Subcutaneous adipose tissue (tissue), 4 donors: ENCODE data around the gene LENG8. TPM values are rescaled to one million over a fixed set of nuclear protein-coding genes. Genes with fewer than 3 reads are reported as not detected.

Experiments
- total RNA-seq, 4 donors: library from RNA; depleted of rRNA; stranded (reverse); fragments of >200 nt; gene quantifications; one replicate each; pipeline ENCODE4 v1.1.0, GENCODE V29; 2016
- TF ChIP-seq, protein P1 (sequence below): fragments of 450-650 bp; IDR thresholded peaks from one replicate; pipeline ENCODE4 v1.5.1; 2016; ENCODE audit warnings: low read depth, mild to moderate bottlenecking, control low read depth, antibody characterized with exemption, moderate library complexity

Gene LENG8
- total RNA-seq, 4 donors from 2014 or later = 55.1 to 233 (median 69.4) TPM

DNA sequence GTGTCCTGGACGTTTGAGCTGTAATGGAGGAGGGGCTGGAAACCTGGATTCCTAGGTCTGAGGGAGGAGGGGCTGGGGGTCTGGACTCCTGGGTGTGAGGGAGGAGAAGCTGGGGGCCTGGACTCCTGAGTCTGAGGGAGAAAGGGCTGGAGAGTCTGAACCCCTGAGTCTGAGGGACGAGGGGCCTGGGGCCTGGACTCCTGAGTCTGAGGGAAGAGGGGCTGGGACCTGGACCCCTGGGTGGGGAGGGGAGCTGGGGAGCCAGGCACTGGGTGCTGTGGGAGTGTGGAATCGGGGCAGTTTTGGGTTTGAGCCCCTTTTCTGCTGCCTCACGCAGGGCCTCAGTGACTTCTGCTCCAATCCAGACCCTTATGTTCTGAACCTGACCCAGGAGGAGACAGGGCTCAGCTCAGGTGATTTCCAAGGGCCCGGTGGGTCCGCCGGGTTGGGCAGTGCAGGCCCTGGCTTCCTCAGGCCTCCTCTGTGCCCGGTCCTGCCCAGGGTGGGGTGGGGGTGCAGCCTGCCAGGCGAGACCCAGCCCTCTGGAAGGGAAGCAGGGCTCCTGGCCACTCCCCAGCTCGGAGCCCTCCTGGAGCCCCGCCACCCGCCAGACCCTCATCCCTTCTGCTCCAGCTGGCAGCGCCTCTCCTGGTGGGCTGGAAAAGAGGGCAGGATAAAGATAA lies 19.3 kb upstream of the LENG8 start:
- TF ChIP-seq, protein P1, sequence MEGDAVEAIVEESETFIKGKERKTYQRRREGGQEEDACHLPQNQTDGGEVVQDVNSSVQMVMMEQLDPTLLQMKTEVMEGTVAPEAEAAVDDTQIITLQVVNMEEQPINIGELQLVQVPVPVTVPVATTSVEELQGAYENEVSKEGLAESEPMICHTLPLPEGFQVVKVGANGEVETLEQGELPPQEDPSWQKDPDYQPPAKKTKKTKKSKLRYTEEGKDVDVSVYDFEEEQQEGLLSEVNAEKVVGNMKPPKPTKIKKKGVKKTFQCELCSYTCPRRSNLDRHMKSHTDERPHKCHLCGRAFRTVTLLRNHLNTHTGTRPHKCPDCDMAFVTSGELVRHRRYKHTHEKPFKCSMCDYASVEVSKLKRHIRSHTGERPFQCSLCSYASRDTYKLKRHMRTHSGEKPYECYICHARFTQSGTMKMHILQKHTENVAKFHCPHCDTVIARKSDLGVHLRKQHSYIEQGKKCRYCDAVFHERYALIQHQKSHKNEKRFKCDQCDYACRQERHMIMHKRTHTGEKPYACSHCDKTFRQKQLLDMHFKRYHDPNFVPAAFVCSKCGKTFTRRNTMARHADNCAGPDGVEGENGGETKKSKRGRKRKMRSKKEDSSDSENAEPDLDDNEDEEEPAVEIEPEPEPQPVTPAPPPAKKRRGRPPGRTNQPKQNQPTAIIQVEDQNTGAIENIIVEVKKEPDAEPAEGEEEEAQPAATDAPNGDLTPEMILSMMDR = no peak

DNA sequence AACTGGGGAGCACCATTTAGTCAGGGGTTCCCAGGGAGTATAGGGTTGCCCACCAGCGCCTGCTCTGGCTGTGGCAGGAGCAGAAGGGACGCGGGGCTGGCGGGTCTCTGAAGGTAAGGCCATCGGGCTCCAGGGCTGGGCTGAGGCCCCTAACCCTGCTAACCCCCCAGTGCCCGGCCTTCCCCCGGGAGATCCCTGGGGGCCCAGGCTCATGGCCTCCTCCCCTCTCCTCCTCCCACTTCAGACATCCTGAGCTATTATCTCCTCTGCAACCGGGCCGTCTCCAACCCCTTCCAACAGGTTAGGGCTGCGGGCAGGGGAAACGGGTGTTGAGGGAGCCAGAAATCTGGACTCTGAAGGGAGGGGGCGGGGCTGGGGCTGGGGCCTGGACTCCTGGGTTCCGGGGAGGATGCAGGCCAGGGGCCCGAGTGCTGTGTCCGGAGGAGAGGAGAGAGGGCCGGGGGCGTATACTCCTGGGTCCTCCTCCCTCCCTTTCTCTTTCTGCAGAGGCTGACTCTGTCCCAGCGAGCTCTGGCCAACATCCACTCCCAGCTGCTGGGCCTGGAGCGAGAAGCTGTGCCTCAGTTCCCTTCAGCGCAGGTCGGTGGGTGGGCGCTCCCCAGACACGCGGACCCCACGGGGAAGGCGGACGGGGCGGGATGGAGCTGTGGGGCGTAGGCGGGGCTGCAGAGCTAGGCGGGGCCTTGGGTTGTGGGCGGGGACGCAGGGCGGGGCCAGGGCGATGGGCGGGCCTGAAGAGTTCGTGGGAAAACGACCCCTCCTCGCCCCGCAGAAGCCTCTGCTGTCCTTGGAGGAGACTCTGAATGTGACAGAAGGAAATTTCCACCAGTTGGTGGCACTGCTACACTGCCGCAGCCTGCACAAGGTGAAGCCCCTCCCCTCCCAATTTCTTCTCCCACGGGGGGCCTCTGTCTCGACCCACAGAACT lies 18.4 kb upstream of the LENG8 start:
- TF ChIP-seq, protein P1 = no peak

DNA sequence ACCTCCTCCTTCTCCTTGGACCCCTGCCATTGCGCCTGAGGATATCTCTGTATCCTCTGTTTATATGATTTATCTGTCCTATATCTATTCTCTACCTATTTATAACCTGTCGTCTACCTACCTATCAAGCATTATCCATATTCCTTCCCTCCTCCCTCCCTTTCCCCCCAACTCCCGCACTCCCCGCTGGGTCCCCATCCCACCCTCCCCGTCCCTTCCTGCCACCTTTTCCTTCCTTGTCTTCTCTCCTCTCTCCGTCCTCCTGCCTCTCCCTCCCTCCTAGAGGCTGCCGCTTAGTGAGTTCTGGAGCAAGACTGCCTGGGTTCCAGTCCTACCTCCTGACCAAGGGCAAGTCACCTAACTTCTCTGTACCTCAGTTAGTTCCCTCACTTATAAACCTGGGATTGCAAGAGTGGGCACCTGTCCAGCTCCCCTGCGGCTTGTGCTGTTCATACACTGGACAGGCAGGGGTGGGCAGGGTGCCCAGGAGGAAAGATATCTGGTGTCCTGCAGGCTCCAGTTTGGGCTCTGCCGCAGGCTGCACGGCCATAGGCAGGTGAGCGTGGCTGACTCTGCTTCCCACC lies 17.7 kb upstream of the LENG8 start:
- TF ChIP-seq, protein P1 = no peak

DNA sequence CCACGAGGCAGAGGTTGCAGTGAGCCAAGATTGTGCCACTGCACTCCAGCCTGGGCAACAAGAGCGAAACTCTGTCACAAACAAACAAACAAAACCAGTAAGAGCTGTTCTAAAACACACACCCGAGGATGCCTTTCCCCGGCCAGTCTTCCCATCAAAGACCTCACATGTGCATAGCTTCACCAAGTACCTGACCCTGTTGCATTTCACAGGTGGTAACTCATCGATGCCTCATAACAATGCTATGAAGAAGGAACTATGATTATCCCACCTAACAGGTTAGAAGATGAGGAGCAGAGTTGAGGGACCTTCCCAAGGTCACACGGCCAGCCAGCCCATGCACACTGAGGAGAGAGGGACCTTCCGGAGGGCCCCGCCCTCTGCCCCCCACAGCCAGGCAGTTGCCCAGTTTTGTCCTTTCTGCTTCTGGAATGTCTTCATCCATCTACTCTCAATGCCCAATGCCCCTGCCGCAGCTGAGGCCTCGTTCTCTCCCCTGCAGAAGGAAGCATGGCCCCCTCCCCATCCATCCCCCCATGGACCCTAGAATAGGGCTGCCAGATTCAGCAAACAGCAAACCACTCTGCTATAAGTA lies 16.8 kb upstream of the LENG8 start:
- TF ChIP-seq, protein P1 = no peak

DNA sequence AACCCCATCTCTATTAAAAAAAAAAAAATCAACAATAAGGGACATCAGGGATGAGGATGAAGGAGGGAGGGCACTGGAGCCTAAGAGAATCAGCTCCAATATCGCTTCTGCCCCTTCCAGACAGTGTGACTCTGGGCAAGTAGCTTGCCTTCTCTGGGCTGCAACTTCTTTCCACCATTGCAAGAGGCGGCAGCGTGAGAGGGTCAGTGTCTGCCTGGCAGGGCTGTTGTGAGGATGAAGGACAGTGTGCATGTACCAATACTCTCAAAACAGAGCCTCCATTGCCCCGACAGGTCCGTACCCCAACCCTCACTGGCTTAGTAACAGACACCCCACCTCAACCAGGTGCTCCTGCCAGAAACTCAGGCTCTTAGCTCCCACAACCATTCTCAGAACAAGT lies 15.3 kb upstream of the LENG8 start:
- TF ChIP-seq, protein P1 = no peak

DNA sequence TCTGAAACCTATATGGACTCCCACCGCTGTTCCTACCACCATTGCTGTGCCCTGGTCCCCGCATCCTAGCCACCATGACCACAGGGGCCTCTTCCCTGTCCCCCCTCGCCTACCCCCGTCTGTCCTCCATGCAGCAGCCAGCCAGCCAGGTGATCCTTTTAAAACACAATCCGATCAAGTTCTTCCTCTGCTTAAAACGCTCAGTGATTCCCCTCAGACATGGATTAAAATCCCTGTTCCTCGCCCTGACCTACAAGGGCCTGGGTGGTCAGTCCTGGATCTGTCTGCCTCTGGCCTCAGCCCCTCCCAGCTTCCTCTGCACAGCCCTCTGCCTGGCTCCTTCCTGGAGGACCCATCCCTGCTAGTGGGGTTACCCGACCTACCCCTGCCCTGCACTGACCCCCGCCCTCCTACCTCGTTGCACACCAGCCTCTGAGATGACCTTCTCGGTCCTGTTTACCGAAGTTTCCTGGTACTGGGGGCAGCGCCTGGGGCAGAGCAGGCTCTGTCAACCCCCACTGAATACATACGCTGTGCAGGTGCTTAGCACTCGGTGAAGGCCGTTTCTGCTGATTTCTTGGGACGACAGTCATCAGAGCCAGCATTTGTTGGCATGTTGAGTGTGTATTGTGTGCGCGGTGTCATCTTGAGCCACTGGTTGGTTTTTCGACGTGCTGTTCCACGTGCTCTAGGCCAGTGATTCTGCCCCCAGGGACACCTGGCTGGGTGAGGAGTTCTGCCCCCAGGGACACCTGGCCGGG lies 14.7 kb upstream of the LENG8 start:
- TF ChIP-seq, protein P1 = no peak
